GM12878 (cell line): Measurements from ENCODE around the gene YBX3. TPM values are rescaled to one million over a fixed set of nuclear protein-coding genes. Genes with fewer than 3 reads are reported as not detected.
A peak's percentile ranks its signal among the peaks of the same experiment; 100 is the strongest.

Experiments used
- CBX5 ChIP-seq: sonication (generic); IDR thresholded peaks from 2 replicates; pipeline ENCODE4 v1.6.1; 2016; ENCODE audit warnings: low read depth, moderate library complexity, mild to moderate bottlenecking, inconsistent platforms
- EZH2 ChIP-seq: IDR thresholded peaks from 2 replicates; pipeline ENCODE4 v1.6.1; 2012; ENCODE audit warnings: low read depth, mild to moderate bottlenecking, control low read depth, inconsistent platforms, low read length, borderline replicate concordance; ENCODE audit not compliant: control insufficient read depth
- KAT2A ChIP-seq: conservative IDR thresholded peaks from 2 replicates; pipeline ENCODE4 v1.6.1; 2011; ENCODE audit warnings: low read depth, low read length; ENCODE audit not compliant: control insufficient read depth
- PRDM15 ChIP-seq: fragments of 450-650 bp; formaldehyde crosslinking; IDR thresholded peaks from 2 replicates; pipeline ENCODE4 v1.4.0; 2020; ENCODE audit warnings: mild to moderate bottlenecking, moderate library complexity
- REST ChIP-seq: IDR thresholded peaks from 2 replicates; pipeline ENCODE4 v1.6.1; 2012; ENCODE audit warnings: mild to moderate bottlenecking, low read depth, low read length
- USF2 ChIP-seq: IDR thresholded peaks from 2 replicates; pipeline ENCODE4 v1.6.1; 2011; ENCODE audit warnings: low read depth, low read length, improper control_type of control experiment, borderline replicate concordance
- YBX1 ChIP-seq: fragments of 450-650 bp; IDR thresholded peaks from 2 replicates; pipeline ENCODE4 v1.6.1; 2016; ENCODE audit warnings: antibody characterized with exemption
- polyA plus RNA-seq, 11 experiments: library from polyadenylated mRNA; depleted of rRNA in 4 of 11; unstranded in 6 of 11; stranded (reverse) in 5 of 11; fragments of >200 nt; fragmentation: Nextera tagmentation in 4 of 11; fragmentation: Illumina TruSeq in 1 of 11; extraction: Ambion mirVana in 4 of 11; extraction: Trizol in 1 of 11; gene quantifications; 1 replicate in 1 of 11; 2 replicates in 10 of 11; pipeline versions ENCODE4 v1.2.1 to v1.2.3, GENCODE V29; 2011 to 2016; ENCODE audit warnings: inconsistent platforms in 2 of 11, missing spikeins in 2 of 11, low read depth in 1 of 11
- total RNA-seq, 4 experiments: library from RNA; depleted of rRNA in 3 of 4; stranded (reverse); fragments of >200 nt in 3 of 4; fragmentation: Illumina TruSeq in 1 of 4; extraction: Trizol in 1 of 4; gene quantifications; 2 replicates each; pipeline versions ENCODE4 v1.2.1 to v1.2.3, GENCODE V29; 2013 to 2021
- TF ChIP-seq, protein P1 (sequence below): fragments of 450-650 bp; IDR thresholded peaks from 2 replicates; pipeline ENCODE4 v1.6.1; 2016; ENCODE audit warnings: mild to moderate bottlenecking
- TF ChIP-seq, protein P2 (sequence below): IDR thresholded peaks from 2 replicates; pipeline ENCODE4 v1.6.1; 2012; ENCODE audit warnings: improper control_type of control experiment, low read depth, low read length; ENCODE audit not compliant: insufficient replicate concordance

The YBX3 gene
- total and polyA plus RNA-seq, 10 of the 15 experiments (the other 5 are each of a cell fraction or from before 2014, with no cell fraction given), result 25.9 to 221 (median 111) TPM

GRCh38 chr12:10749700-10750384 lies 26.7 kb upstream of the YBX3 start (continued):
- no peak for TF ChIP-seq CBX5
- TF ChIP-seq, protein P1, sequence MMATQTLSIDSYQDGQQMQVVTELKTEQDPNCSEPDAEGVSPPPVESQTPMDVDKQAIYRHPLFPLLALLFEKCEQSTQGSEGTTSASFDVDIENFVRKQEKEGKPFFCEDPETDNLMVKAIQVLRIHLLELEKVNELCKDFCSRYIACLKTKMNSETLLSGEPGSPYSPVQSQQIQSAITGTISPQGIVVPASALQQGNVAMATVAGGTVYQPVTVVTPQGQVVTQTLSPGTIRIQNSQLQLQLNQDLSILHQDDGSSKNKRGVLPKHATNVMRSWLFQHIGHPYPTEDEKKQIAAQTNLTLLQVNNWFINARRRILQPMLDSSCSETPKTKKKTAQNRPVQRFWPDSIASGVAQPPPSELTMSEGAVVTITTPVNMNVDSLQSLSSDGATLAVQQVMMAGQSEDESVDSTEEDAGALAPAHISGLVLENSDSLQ, result no peak
- no peak for TF ChIP-seq KAT2A
- TF ChIP-seq, protein P2, sequence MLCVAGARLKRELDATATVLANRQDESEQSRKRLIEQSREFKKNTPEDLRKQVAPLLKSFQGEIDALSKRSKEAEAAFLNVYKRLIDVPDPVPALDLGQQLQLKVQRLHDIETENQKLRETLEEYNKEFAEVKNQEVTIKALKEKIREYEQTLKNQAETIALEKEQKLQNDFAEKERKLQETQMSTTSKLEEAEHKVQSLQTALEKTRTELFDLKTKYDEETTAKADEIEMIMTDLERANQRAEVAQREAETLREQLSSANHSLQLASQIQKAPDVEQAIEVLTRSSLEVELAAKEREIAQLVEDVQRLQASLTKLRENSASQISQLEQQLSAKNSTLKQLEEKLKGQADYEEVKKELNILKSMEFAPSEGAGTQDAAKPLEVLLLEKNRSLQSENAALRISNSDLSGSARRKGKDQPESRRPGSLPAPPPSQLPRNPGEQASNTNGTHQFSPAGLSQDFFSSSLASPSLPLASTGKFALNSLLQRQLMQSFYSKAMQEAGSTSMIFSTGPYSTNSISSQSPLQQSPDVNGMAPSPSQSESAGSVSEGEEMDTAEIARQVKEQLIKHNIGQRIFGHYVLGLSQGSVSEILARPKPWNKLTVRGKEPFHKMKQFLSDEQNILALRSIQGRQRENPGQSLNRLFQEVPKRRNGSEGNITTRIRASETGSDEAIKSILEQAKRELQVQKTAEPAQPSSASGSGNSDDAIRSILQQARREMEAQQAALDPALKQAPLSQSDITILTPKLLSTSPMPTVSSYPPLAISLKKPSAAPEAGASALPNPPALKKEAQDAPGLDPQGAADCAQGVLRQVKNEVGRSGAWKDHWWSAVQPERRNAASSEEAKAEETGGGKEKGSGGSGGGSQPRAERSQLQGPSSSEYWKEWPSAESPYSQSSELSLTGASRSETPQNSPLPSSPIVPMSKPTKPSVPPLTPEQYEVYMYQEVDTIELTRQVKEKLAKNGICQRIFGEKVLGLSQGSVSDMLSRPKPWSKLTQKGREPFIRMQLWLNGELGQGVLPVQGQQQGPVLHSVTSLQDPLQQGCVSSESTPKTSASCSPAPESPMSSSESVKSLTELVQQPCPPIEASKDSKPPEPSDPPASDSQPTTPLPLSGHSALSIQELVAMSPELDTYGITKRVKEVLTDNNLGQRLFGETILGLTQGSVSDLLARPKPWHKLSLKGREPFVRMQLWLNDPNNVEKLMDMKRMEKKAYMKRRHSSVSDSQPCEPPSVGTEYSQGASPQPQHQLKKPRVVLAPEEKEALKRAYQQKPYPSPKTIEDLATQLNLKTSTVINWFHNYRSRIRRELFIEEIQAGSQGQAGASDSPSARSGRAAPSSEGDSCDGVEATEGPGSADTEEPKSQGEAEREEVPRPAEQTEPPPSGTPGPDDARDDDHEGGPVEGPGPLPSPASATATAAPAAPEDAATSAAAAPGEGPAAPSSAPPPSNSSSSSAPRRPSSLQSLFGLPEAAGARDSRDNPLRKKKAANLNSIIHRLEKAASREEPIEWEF, result peak; percentile 78
- TF ChIP-seq USF2, result no peak
- no peak for TF ChIP-seq YBX1
- no peak for TF ChIP-seq PRDM15
- TF ChIP-seq REST, result no peak
- TF ChIP-seq EZH2, result no peak
